HG03521 (cell line): ENCODE measurements around the gene ATXN1.
"Not testable (repeated sequence)": the region's sequence is repeated elsewhere in the genome, so short reads cannot be mapped to it uniquely, and the experiment has no call there.

Source experiments
- ATAC-seq: cut with Tn5 transposase; IDR thresholded peaks from one replicate; pipeline ENCODE4 v1.9.1; 2021; ENCODE audit warnings: mild to moderate bottlenecking, moderate library complexity; ENCODE audit not compliant: unreplicated experiment

The ATXN1 gene

GRCh38 chr6:16548121-16548520, 213.1 kb downstream of the ATXN1 start:
- no peak for ATAC-seq

GRCh38 chr6:16547587-16547986, 213.7 kb downstream of the ATXN1 start:
- ATAC-seq, result no peak

- no peak for ATAC-seq
Measured at GRCh38 chr6:16546861-16547260, 214.4 kb downstream of the ATXN1 start.

GRCh38 chr6:16545382-16545781, 215.9 kb downstream of the ATXN1 start:
- ATAC-seq, result no peak

- ATAC-seq, result no peak
Measured at GRCh38 chr6:16544521-16544920, 216.7 kb downstream of the ATXN1 start.

- ATAC-seq, result no peak
Measured at GRCh38 chr6:16544006-16544405, 217.3 kb downstream of the ATXN1 start.

GRCh38 chr6:16543521-16543920, 217.7 kb downstream of the ATXN1 start:
- no peak for ATAC-seq

- no peak for ATAC-seq
Measured at GRCh38 chr6:16542070-16542469, 219.2 kb downstream of the ATXN1 start.

GRCh38 chr6:16540804-16541752, 220.2 kb downstream of the ATXN1 start:
- ATAC-seq, result peak; percentile 43

- ATAC-seq, result not testable (repeated sequence)
Measured at GRCh38 chr6:16540383-16540782, 220.9 kb downstream of the ATXN1 start.

GRCh38 chr6:16539086-16539931, 222.0 kb downstream of the ATXN1 start:
- no peak for ATAC-seq

GRCh38 chr6:16535564-16535963, 225.7 kb downstream of the ATXN1 start:
- no peak for ATAC-seq

- ATAC-seq, result no peak
Measured at GRCh38 chr6:16533721-16534136, 227.5 kb downstream of the ATXN1 start.

GRCh38 chr6:16533210-16533609, 228.1 kb downstream of the ATXN1 start:
- no peak for ATAC-seq

- no peak for ATAC-seq
Measured at GRCh38 chr6:16527691-16528090, 233.6 kb downstream of the ATXN1 start.

GRCh38 chr6:16524380-16524707, 236.9 kb downstream of the ATXN1 start:
- no peak for ATAC-seq

- ATAC-seq, result no peak
Measured at GRCh38 chr6:16523606-16524379, 237.5 kb downstream of the ATXN1 start.

GRCh38 chr6:16522937-16523336, 238.3 kb downstream of the ATXN1 start:
- no peak for ATAC-seq

- no peak for ATAC-seq
Measured at GRCh38 chr6:16521528-16521927, 239.7 kb downstream of the ATXN1 start.

- ATAC-seq, result no peak
Measured at GRCh38 chr6:16519265-16520242, 241.7 kb downstream of the ATXN1 start.
